HCT116 (cell line): Measurements from ENCODE around the gene SNRNP35. TPM values are rescaled to one million over a fixed set of nuclear protein-coding genes. Genes with fewer than 3 reads are reported as not detected.

Experiments used
- ATAC-seq: fragments of 200-7000 bp; cut with Tn5 transposase; 2 replicates; pipeline ENCODE4 v1.9.1; 2020; ENCODE audit warnings: mild to moderate bottlenecking, moderate library complexity
- BruUV-seq: library from RNA; stranded (reverse); fragments of 400-500 nt; replicated peaks from 2 replicates; lab custom pipeline; 2021; lab: Mats Ljungman, UMichigan
- CTCF ChIA-PET: fragments of 300-600 bp; sonication (Branson Sonifier 250); formaldehyde crosslinking; loops from one replicate; lab custom pipeline; 2021; ENCODE audit warnings: antibody characterized with exemption; lab: Charles Lee
- POLR2A ChIA-PET: fragments of 300-600, 350-600 bp; sonication (Branson Sonifier 250); formaldehyde crosslinking; loops from one replicate; lab custom pipeline; 2021; ENCODE audit warnings: antibody characterized with exemption; lab: Charles Lee
- RAD21 ChIA-PET, 2 experiments: fragments of 300-600 bp; sonication (Branson Sonifier 250); formaldehyde crosslinking; loops; one replicate each; lab custom pipeline; 2023; ENCODE audit warnings: low total read pairs in 2 of 2; ENCODE audit not compliant: uncharacterized antibody in 2 of 2, unreplicated experiment in 2 of 2, low non-redundant PET in 1 of 2; lab: Charles Lee
- DNase-seq: peaks from one replicate; pipeline ENCODE4 v3.0.0-alpha.2; 2010; ENCODE audit warnings: low read depth, low spot score
- H2AFZ ChIP-seq: fragments of 200-600 bp; shearing (Covaris generic), sonication (generic); 2 replicates; pipeline ENCODE4 v1.6.1; 2017; ENCODE audit warnings: low read depth, mixed run types, mixed read lengths, antibody characterized with exemption, low read length; ENCODE audit not compliant: poor library complexity, severe bottlenecking
- H3K27ac ChIP-seq: 2 replicates; pipeline ENCODE4 v1.5.1; 2012; ENCODE audit warnings: low read depth, low read length
- H3K27me3 ChIP-seq: fragments of 200-600 bp; sonication (generic); 2 replicates; pipeline ENCODE4 v1.6.1; 2016; ENCODE audit warnings: mixed run types, low read length, mixed read lengths; ENCODE audit not compliant: insufficient read depth
- H3K36me3 ChIP-seq, 2 experiments: fragments of 200-500 bp in 1 of 2; fragments of 200-600 bp in 1 of 2; sonication (Bioruptor generic) in 1 of 2; sonication (generic) in 1 of 2; 2 replicates each; pipeline versions ENCODE4 v1.5.1 to v1.6.1; 2014 to 2016; ENCODE audit warnings: low read length in 2 of 2, inconsistent platforms in 1 of 2, mixed read lengths in 1 of 2, mixed run types in 1 of 2; ENCODE audit not compliant: insufficient read depth in 2 of 2, control insufficient read depth in 1 of 2
- H3K4me1 ChIP-seq, 2 experiments: fragments of 200-600 bp in 1 of 2; sonication (generic) in 1 of 2; 2 replicates each; pipeline versions ENCODE4 v1.5.1 to v1.6.1; 2012 to 2017; ENCODE audit warnings: low read length in 2 of 2, inconsistent platforms in 1 of 2, mild to moderate bottlenecking in 1 of 2, mixed read lengths in 1 of 2, mixed run types in 1 of 2, moderate library complexity in 1 of 2; ENCODE audit not compliant: insufficient read depth in 2 of 2, control insufficient read depth in 1 of 2
- H3K4me2 ChIP-seq: fragments of 200-600 bp; sonication (generic); 2 replicates; pipeline ENCODE4 v1.6.1; 2017; ENCODE audit warnings: mixed run types, low read length, mixed read lengths
- H3K4me3 ChIP-seq, 2 experiments: fragments of 200-600 bp in 1 of 2; sonication (generic) in 1 of 2; replicated peaks in 1 of 2; 2 replicates each; pipeline ENCODE4 v1.5.1; 2011 to 2016; ENCODE audit warnings: low read length in 2 of 2, control low read depth in 1 of 2, low read depth in 1 of 2, mild to moderate bottlenecking in 1 of 2, mixed read lengths in 1 of 2, mixed run types in 1 of 2
- H3K79me2 ChIP-seq: fragments of 200-600 bp; sonication (generic); 2 replicates; pipeline ENCODE4 v1.6.1; 2017; ENCODE audit warnings: mild to moderate bottlenecking, mixed run types, low read length, moderate library complexity, mixed read lengths; ENCODE audit not compliant: insufficient read depth
- H3K9ac ChIP-seq: fragments of 200-600 bp; sonication (generic); 2 replicates; pipeline ENCODE4 v1.6.1; 2016; ENCODE audit warnings: low read length, mixed read lengths
- H3K9me2 ChIP-seq: fragments of 200-600 bp; sonication (generic), shearing (Covaris generic); 2 replicates; pipeline ENCODE4 v1.6.1; 2017; ENCODE audit warnings: mixed run types, mild to moderate bottlenecking, moderate library complexity; ENCODE audit not compliant: insufficient read depth
- H3K9me3 ChIP-seq, 2 experiments: fragments of 200-500 bp in 1 of 2; fragments of 200-600 bp in 1 of 2; sonication (Bioruptor generic) in 1 of 2; sonication (generic) in 1 of 2; 2 replicates each; pipeline ENCODE4 v1.6.1; 2014 to 2017; ENCODE audit warnings: low read length in 2 of 2, mixed read lengths in 2 of 2, inconsistent platforms in 1 of 2, low read depth in 1 of 2, mild to moderate bottlenecking in 1 of 2, mixed run types in 1 of 2, moderate library complexity in 1 of 2; ENCODE audit not compliant: control insufficient read depth in 1 of 2, insufficient read depth in 1 of 2
- H4K20me1 ChIP-seq: fragments of 200-600 bp; sonication (generic), shearing (Covaris generic); 2 replicates; pipeline ENCODE4 v1.6.1; 2017; ENCODE audit warnings: mixed run types, mild to moderate bottlenecking, moderate library complexity; ENCODE audit not compliant: insufficient read depth
- ATF3 ChIP-seq: IDR thresholded peaks from 2 replicates; pipeline ENCODE4 v1.6.1; 2012
- CBX3 ChIP-seq: IDR thresholded peaks from 2 replicates; pipeline ENCODE4 v1.6.1; 2012; ENCODE audit warnings: low read depth
- CEBPB ChIP-seq: IDR thresholded peaks from 2 replicates; pipeline ENCODE4 v1.6.1; 2012; ENCODE audit warnings: low read depth
- EGR1 ChIP-seq: IDR thresholded peaks from 2 replicates; pipeline ENCODE4 v1.6.1; 2012; ENCODE audit warnings: low read depth
- ELF1 ChIP-seq: IDR thresholded peaks from 2 replicates; pipeline ENCODE4 v1.6.1; 2012; ENCODE audit warnings: low read depth, borderline replicate concordance
- EZH2 ChIP-seq: fragments of 200-600 bp; sonication (generic); IDR thresholded peaks from 2 replicates; pipeline ENCODE4 v1.6.1; 2017; ENCODE audit warnings: antibody characterized with exemption, mixed run types
- EZH2phosphoT487 ChIP-seq: fragments of 200-600 bp; IDR thresholded peaks from 2 replicates; pipeline ENCODE4 v1.6.1; 2018; ENCODE audit warnings: antibody characterized with exemption, borderline replicate concordance
- FOSL1 ChIP-seq: IDR thresholded peaks from 2 replicates; pipeline ENCODE4 v1.6.1; 2012; ENCODE audit warnings: low read depth
- JUND ChIP-seq: IDR thresholded peaks from 2 replicates; pipeline ENCODE4 v1.6.1; 2012
- POLR2A ChIP-seq: IDR thresholded peaks from 2 replicates; pipeline ENCODE4 v1.7.0; 2011; ENCODE audit warnings: borderline replicate concordance; ENCODE audit not compliant: insufficient read depth, insufficient read length; ENCODE audit errors: extremely low read depth
- POLR2AphosphoS5 ChIP-seq: IDR thresholded peaks from 2 replicates; pipeline ENCODE4 v1.6.1; 2011; ENCODE audit warnings: mild to moderate bottlenecking, low read depth, low read length, moderate library complexity
- RAD21 ChIP-seq: IDR thresholded peaks from 2 replicates; pipeline ENCODE4 v1.6.1; 2012; ENCODE audit warnings: low read depth, mild to moderate bottlenecking
- REST ChIP-seq: IDR thresholded peaks from 2 replicates; pipeline ENCODE4 v1.6.1; 2012; ENCODE audit warnings: low read depth
- SRF ChIP-seq: IDR thresholded peaks from 2 replicates; pipeline ENCODE4 v1.6.1; 2012; ENCODE audit warnings: low read depth
- TCF7L2 ChIP-seq: IDR thresholded peaks from 2 replicates; pipeline ENCODE4 v1.7.0; 2011; ENCODE audit warnings: borderline replicate concordance, inconsistent platforms; ENCODE audit not compliant: insufficient read depth, insufficient read length; ENCODE audit errors: extremely low read depth
- YY1 ChIP-seq: IDR thresholded peaks from 2 replicates; pipeline ENCODE4 v1.6.1; 2011; ENCODE audit warnings: low read length, low read depth, moderate library complexity, mild to moderate bottlenecking; ENCODE audit not compliant: insufficient replicate concordance; ENCODE audit errors: extremely low read depth
- ZFX ChIP-seq: fragments of 450-650 bp; IDR thresholded peaks from 2 replicates; pipeline ENCODE4 v1.6.1; 2017
- ZNF274 ChIP-seq: fragments of 200-500 bp; sonication (Bioruptor generic); IDR thresholded peaks from 2 replicates; pipeline ENCODE4 v1.6.1; 2014; ENCODE audit warnings: mild to moderate bottlenecking, low read depth, low read length, inconsistent platforms
- intact Hi-C: fragments of 100-400 bp; cut with micrococcal nuclease; formaldehyde crosslinking; loops from 2 replicates; pipeline ENCODE4 v1.10.0; 2022
- total RNA-seq: library from RNA; stranded (reverse); gene quantifications from one replicate; pipeline ENCODE4 v1.2.1, GENCODE V29; 2021; ENCODE audit not compliant: unreplicated experiment
- TF ChIP-seq, protein P1 (sequence below): IDR thresholded peaks from 2 replicates; pipeline ENCODE4 v1.6.1; 2012

Gene SNRNP35
- total RNA-seq, 1 experiment from 2014 or later, result 12.4 TPM

DNA sequence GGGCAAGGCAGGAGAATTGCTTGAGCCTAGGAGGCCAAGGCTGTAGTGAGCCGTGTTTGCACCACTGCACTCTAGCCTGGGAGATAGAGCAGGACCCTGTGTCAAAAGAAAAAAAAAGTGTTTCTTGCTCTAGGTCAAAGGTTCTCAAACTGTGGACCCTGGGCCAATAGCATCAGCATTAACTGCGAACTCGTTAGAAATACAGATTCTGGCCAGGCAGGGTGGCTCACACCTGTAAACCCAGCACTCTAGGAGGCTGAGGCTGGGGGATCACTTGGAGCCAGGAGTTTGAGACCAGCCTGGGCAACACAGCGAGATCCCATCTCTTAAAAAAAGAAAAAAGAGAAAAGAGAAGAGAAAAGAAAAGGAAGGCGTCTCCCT is 22.3 kb upstream of the SNRNP35 start:
- no peak for TF ChIP-seq REST
- TF ChIP-seq SRF, result no peak
- no peak for TF ChIP-seq TCF7L2
- TF ChIP-seq EZH2, result no peak
- no peak for TF ChIP-seq POLR2AphosphoS5
- TF ChIP-seq CEBPB, result no peak
- TF ChIP-seq JUND, result no peak
- TF ChIP-seq ZFX, result no peak
- no peak for TF ChIP-seq RAD21
- no peak for TF ChIP-seq YY1
- no peak for TF ChIP-seq EGR1
- TF ChIP-seq FOSL1, result no peak
- no peak for TF ChIP-seq ZNF274
- TF ChIP-seq ATF3, result no peak
- TF ChIP-seq, protein P1, sequence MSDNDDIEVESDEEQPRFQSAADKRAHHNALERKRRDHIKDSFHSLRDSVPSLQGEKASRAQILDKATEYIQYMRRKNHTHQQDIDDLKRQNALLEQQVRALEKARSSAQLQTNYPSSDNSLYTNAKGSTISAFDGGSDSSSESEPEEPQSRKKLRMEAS, result no peak
- TF ChIP-seq CBX3, result no peak
- no peak for TF ChIP-seq POLR2A
- no peak for TF ChIP-seq EZH2phosphoT487
- TF ChIP-seq ELF1, result no peak
- H3K9me3 ChIP-seq, result no peaks in the 10 kb centered on the region
- ChIA-PET RAD21 (no interaction called here), POLR2A (no interaction called here), CTCF (no interaction called here)
- no peaks in the 10 kb centered on the region for H3K9me2 ChIP-seq
- no peaks in the 10 kb centered on the region for H3K27me3 ChIP-seq
- H3K4me1 ChIP-seq, result peaks cover 13 to 19% of the 10 kb centered on the region in 2 experiments; a peak in 3 of 4 replicates
- ATAC-seq, result no peak
- H3K4me3 ChIP-seq, result peak overlapping the region; percentile 77 to 84
- peaks cover 7% of the 10 kb centered on the region; the same call in 1 of the 2 replicates for H3K79me2 ChIP-seq
- H2AFZ ChIP-seq, result no peak overlapping the region
- peak overlapping the region; percentile 70 for H3K9ac ChIP-seq
- H4K20me1 ChIP-seq, result no peaks in the 10 kb centered on the region
- DNase-seq, result no peak
- H3K36me3 ChIP-seq, result no peaks in the 10 kb centered on the region
- intact Hi-C loops, result no loop called here
- BruUV-seq, result no TSS peak
- H3K27ac ChIP-seq, result peak overlapping the region; percentile 74; the same call in 1 of the 2 replicates
- peak overlapping the region; percentile 86 for H3K4me2 ChIP-seq
